HepG2 (cell line): ENCODE results near the gene ITGB5. TPM values are rescaled to one million over a fixed set of nuclear protein-coding genes. Genes with fewer than 3 reads are reported as not detected.

ENCODE experiments used
- ATAC-seq: fragments of 200-7000 bp; cut with Tn5 transposase; 3 replicates; pipeline ENCODE4 v1.9.1; 2020; ENCODE audit warnings: mild to moderate bottlenecking, moderate library complexity
- BruUV-seq: library from RNA; stranded (reverse); fragments of 400-500 nt; replicated peaks from 2 replicates; lab custom pipeline; 2021; lab: Mats Ljungman, UMichigan
- CTCF ChIA-PET: fragments of 300-600 bp; formaldehyde crosslinking; extraction: SDS; loops from one replicate; lab custom pipeline; 2021; ENCODE audit warnings: low total read pairs, inconsistent platforms, low intra/inter-chr PET ratio; lab: Yijun Ruan, JAX
- POLR2A ChIA-PET: fragments of 350-600 bp; sonication (Branson Sonifier 250); formaldehyde crosslinking; loops from one replicate; lab custom pipeline; 2020; ENCODE audit warnings: antibody characterized with exemption, inconsistent platforms; lab: Yijun Ruan, JAX
- DNase-seq: peaks from one replicate; pipeline ENCODE4 v3.0.0-alpha.2; 2015; ENCODE audit warnings: low spot score
- FAIRE-seq: peaks from 3 replicates; lab custom pipeline; 2011; peaks lifted over from hg19 to GRCh38; lab: Jason Lieb, UNC
- H2AFZ ChIP-seq: one replicate; pipeline ENCODE4 v1.6.1; 2011; ENCODE audit warnings: low read length, inconsistent platforms
- H3K27ac ChIP-seq: fragments of 300-600 bp; 3 replicates; pipeline ENCODE4 v1.8.0; 2011; ENCODE audit warnings: mixed run types, mild to moderate bottlenecking, mixed read lengths, low read length, inconsistent platforms; ENCODE audit not compliant: insufficient read depth; ENCODE audit errors: extremely low read length
- H3K27me3 ChIP-seq, 2 experiments: fragments of 200-600 bp in 1 of 2; 2 replicates in 1 of 2; 3 replicates in 1 of 2; pipeline versions ENCODE4 v1.6.0 to v1.8.0; 2011; ENCODE audit warnings: low read length in 2 of 2, mild to moderate bottlenecking in 2 of 2, moderate library complexity in 2 of 2, inconsistent platforms in 1 of 2; ENCODE audit not compliant: insufficient read depth in 2 of 2, control insufficient read depth in 1 of 2
- H3K36me3 ChIP-seq, 2 experiments: fragments of 200-600 bp in 1 of 2; replicated peaks in 1 of 2; 2 replicates in 1 of 2; 3 replicates in 1 of 2; pipeline versions ENCODE4 v1.5.1 to v1.8.0; 2011; ENCODE audit warnings: low read length in 2 of 2, inconsistent platforms in 1 of 2; ENCODE audit not compliant: insufficient read depth in 2 of 2, control insufficient read depth in 1 of 2
- H3K4me1 ChIP-seq: 2 replicates; pipeline ENCODE4 v1.5.1; 2012; ENCODE audit warnings: low read length, inconsistent platforms; ENCODE audit not compliant: insufficient read depth
- H3K4me2 ChIP-seq: 2 replicates; pipeline ENCODE4 v1.6.0; 2011; ENCODE audit warnings: low read depth, low read length, inconsistent platforms
- H3K4me3 ChIP-seq, 3 experiments: fragments of 200-600 bp in 1 of 3; sonication (generic), shearing (Covaris generic) in 1 of 3; replicated peaks in 1 of 3; 2 replicates each; pipeline ENCODE4 v1.5.1; 2011 to 2016; ENCODE audit warnings: low read length in 3 of 3, inconsistent platforms in 2 of 3, low read depth in 2 of 3, mild to moderate bottlenecking in 2 of 3, control low read depth in 1 of 3, mixed read lengths in 1 of 3; ENCODE audit not compliant: insufficient read depth in 1 of 3
- H3K79me2 ChIP-seq: one replicate; pipeline ENCODE4 v1.6.1; 2011; ENCODE audit warnings: low read length, inconsistent platforms; ENCODE audit not compliant: insufficient read depth
- H3K9ac ChIP-seq: 2 replicates; pipeline ENCODE4 v1.6.0; 2011; ENCODE audit warnings: mild to moderate bottlenecking, low read depth, low read length, inconsistent platforms; ENCODE audit not compliant: insufficient read depth
- H3K9me3 ChIP-seq: 2 replicates; pipeline ENCODE4 v1.5.1; 2012; ENCODE audit warnings: mild to moderate bottlenecking, low read length
- H4K20me1 ChIP-seq: 2 replicates; pipeline ENCODE4 v1.6.0; 2011; ENCODE audit warnings: inconsistent platforms, mild to moderate bottlenecking, low read length, moderate library complexity; ENCODE audit not compliant: insufficient read depth
- ATF1 ChIP-seq: IDR thresholded peaks from 2 replicates; pipeline ENCODE4 v1.6.1; 2016; ENCODE audit warnings: mild to moderate bottlenecking, control low read depth
- CEBPB ChIP-seq: IDR thresholded peaks from 2 replicates; pipeline ENCODE4 v1.6.1; 2011; ENCODE audit warnings: low read depth, low read length, improper control_type of control experiment, borderline replicate concordance
- ERF ChIP-seq: IDR thresholded peaks from 2 replicates; pipeline ENCODE4 v1.6.1; 2018; ENCODE audit warnings: missing biosample characterization, missing genetic modification reagents
- HMGA1 ChIP-seq: sonication (generic); formaldehyde crosslinking; conservative IDR thresholded peaks from 2 replicates; pipeline ENCODE4 v1.4.0; 2020; ENCODE audit warnings: missing genetic modification reagents
- HNF4A ChIP-seq: sonication (generic); formaldehyde crosslinking; IDR thresholded peaks from 2 replicates; pipeline ENCODE4 v1.4.0; 2020; ENCODE audit warnings: missing genetic modification reagents
- MAFG ChIP-seq: sonication (generic); formaldehyde crosslinking; IDR thresholded peaks from 2 replicates; pipeline ENCODE4 v1.5.1; 2020; ENCODE audit warnings: mild to moderate bottlenecking, missing genetic modification reagents
- NFKB2 ChIP-seq: sonication (generic); formaldehyde crosslinking; IDR thresholded peaks from 2 replicates; pipeline ENCODE4 v1.4.0; 2020; ENCODE audit warnings: missing genetic modification reagents, borderline replicate concordance
- NFKBIZ ChIP-seq: IDR thresholded peaks from 2 replicates; pipeline ENCODE4 v1.6.1; 2018; ENCODE audit warnings: missing genetic modification reagents, missing compliant biosample characterization
- PHF20 ChIP-seq: sonication (generic); formaldehyde crosslinking; IDR thresholded peaks from 2 replicates; pipeline ENCODE4 v1.5.0; 2020; ENCODE audit warnings: mild to moderate bottlenecking, missing genetic modification reagents
- RNF219 ChIP-seq: sonication (generic); formaldehyde crosslinking; IDR thresholded peaks from 2 replicates; pipeline ENCODE4 v1.5.0; 2020; ENCODE audit warnings: mild to moderate bottlenecking, missing genetic modification reagents
- SP140L ChIP-seq: sonication (generic); formaldehyde crosslinking; IDR thresholded peaks from 2 replicates; pipeline ENCODE4 v1.4.0; 2020; ENCODE audit warnings: missing genetic modification reagents, borderline replicate concordance
- ZEB1 ChIP-seq: IDR thresholded peaks from 2 replicates; pipeline ENCODE4 v1.6.1; 2012; ENCODE audit warnings: mild to moderate bottlenecking, low read depth, inconsistent platforms; ENCODE audit not compliant: insufficient replicate concordance
- ZNF563 ChIP-seq: sonication (generic); formaldehyde crosslinking; IDR thresholded peaks from 2 replicates; pipeline ENCODE4 v1.8.0; 2022; ENCODE audit warnings: mild to moderate bottlenecking, moderate library complexity, missing genetic modification reagents
- ZNF572 ChIP-seq: sonication (generic); formaldehyde crosslinking; IDR thresholded peaks from 2 replicates; pipeline ENCODE4 v1.5.1; 2020; ENCODE audit warnings: mild to moderate bottlenecking, missing genetic modification reagents
- ZNF574 ChIP-seq: sonication (generic); formaldehyde crosslinking; IDR thresholded peaks from 2 replicates; pipeline ENCODE4 v1.4.0; 2020; ENCODE audit warnings: missing genetic modification reagents
- ZNF598 ChIP-seq: sonication (generic); formaldehyde crosslinking; IDR thresholded peaks from 2 replicates; pipeline ENCODE4 v1.5.1; 2020; ENCODE audit warnings: mild to moderate bottlenecking, missing genetic modification reagents, borderline replicate concordance
- WGBS: methylation state at CpG from one replicate; pipeline ENCODE4 v1.1.6; 2017; ENCODE audit warnings: low lambda C conversion rate; 5-methylcytosine and 5-hydroxymethylcytosine counted together
- in situ Hi-C: cut with HindIII; loops from 2 replicates; pipeline ENCODE4 v1.10.0; 2017; ENCODE audit warnings: low pct_unique_long_range_greater_than_20kb; ENCODE audit not compliant: extremely low pct_ligation_motif_present
- intact Hi-C: fragments of 100-400 bp; cut with micrococcal nuclease; formaldehyde crosslinking; loops from one replicate; pipeline ENCODE4 v1.10.0; 2022; ENCODE audit not compliant: unreplicated experiment
- polyA plus RNA-seq, 8 experiments: library from polyadenylated mRNA; depleted of rRNA in 3 of 8; stranded (reverse) in 7 of 8; unstranded in 1 of 8; fragments of >200 nt; fragmentation: Illumina TruSeq in 4 of 8; extraction: Trizol in 4 of 8; gene quantifications; 2 replicates each; pipeline versions ENCODE4 v1.2.1 to v1.2.3, GENCODE V29; 2011 to 2016; ENCODE audit warnings: low read depth in 4 of 8, missing spikeins in 1 of 8, mixed read lengths in 1 of 8; ENCODE audit not compliant: insufficient read depth in 1 of 8
- total RNA-seq, 5 experiments: library from RNA; depleted of rRNA; stranded (reverse); fragments of >200 nt; fragmentation: Illumina TruSeq; extraction: Trizol; gene quantifications; 2 replicates each; pipeline ENCODE4 v1.2.3, GENCODE V29; 2016; ENCODE audit warnings: low read depth in 1 of 5

ITGB5 gene
- total and polyA plus RNA-seq, 2 of the 13 experiments (the other 11 are each of a cell fraction or from before 2014, with no cell fraction given): 74.1 to 343 TPM

DNA sequence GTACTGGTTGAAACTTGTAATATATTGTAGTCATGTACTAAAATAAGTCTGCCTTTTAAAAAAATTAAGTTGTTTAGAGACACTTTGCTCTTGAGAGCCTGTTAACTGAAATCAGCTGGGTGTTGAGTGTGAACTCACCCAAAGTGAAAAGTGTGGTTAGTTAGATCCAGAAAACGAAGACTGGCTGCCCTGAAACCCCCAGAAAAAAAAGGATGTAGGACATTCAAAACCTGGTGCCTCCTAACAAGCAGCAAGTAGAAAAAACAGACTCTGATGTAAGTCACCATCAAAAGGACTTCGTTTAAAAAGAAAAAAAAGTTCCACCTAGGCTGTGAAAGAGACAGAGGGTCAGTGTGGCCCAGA lies 116.1 kb downstream of the ITGB5 start:
- in situ Hi-C loops: loop anchor here (25.0 kb wide), 1 partner anchor 391 kb away; no protein-coding TSS in a partner anchor
- intact Hi-C loops: no loop called here

More for the DNA sequence above, 116.1 kb downstream of the ITGB5 start:
- no peaks in the 10 kb centered on the region for H3K9me3 ChIP-seq
- peaks cover 48 to 82% of the 10 kb centered on the region in 2 experiments for H3K36me3 ChIP-seq
- POLR2A ChIA-PET: interaction anchor here (1.9 kb wide), 1 partner anchor 130 kb away, joined by 6 read pairs; no protein-coding TSS in a partner anchor
- H3K79me2 ChIP-seq: no peaks in the 10 kb centered on the region
- CTCF ChIA-PET: no interaction called here
- H3K27ac ChIP-seq: no peak overlapping the region
- no peaks in the 10 kb centered on the region for H4K20me1 ChIP-seq
- TF ChIP-seq ZNF563 (no peak), ERF (CRISPR knock-in tag) (no peak), NFKBIZ (CRISPR knock-in tag) (no peak), CEBPB (no peak), MAFG (no peak), SP140L (no peak), ZNF574 (CRISPR knock-in tag) (no peak), ZEB1 (no peak), ZNF598 (CRISPR knock-in tag) (no peak), HMGA1 (CRISPR knock-in tag) (no peak), ZNF572 (CRISPR knock-in tag) (no peak), NFKB2 (CRISPR knock-in tag) (no peak), HNF4A (CRISPR knock-in tag) (no peak), ATF1 (no peak), PHF20 (CRISPR knock-in tag) (no peak), RNF219 (no peak)
- FAIRE-seq (no peak), ATAC-seq (no peak), DNase-seq (no peak)
- no peak overlapping the region for H2AFZ ChIP-seq
- H3K27me3 ChIP-seq: no peaks in the 10 kb centered on the region
- peaks cover 6% of the 10 kb centered on the region; the same call in 1 of the 2 replicates for H3K4me1 ChIP-seq
- BruUV-seq: no TSS peak
- WGBS: 76% methylated on average over 2 of the region's 2 CpGs
- H3K4me2 ChIP-seq: no peak overlapping the region
- H3K4me3 ChIP-seq: no peak overlapping the region
- no peak overlapping the region for H3K9ac ChIP-seq
